ENCODE data around the gene IKZF2.

Gene IKZF2

DNA sequence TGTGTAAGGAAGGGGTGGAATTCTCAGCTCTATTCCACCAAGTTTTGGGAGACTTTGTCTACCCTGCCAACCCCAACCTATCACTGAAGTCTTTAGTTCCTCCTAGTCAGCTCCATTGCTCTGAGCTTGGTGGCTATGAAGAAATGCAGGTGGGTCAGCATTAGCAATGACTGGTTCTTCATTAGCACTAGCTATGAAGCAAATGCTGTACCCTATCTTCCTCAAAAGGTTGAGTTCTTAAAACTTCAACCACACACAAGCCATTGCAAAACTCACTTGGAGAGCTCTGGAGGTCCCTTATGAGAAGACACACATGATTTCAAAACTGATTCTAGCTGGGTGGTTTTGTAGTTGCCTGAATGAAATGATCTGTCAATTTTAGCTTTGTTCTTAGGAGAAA, 193.8 kb downstream of the IKZF2 start:
- no peak for DNase-seq (ENCODE audit: low spot score)

DNA sequence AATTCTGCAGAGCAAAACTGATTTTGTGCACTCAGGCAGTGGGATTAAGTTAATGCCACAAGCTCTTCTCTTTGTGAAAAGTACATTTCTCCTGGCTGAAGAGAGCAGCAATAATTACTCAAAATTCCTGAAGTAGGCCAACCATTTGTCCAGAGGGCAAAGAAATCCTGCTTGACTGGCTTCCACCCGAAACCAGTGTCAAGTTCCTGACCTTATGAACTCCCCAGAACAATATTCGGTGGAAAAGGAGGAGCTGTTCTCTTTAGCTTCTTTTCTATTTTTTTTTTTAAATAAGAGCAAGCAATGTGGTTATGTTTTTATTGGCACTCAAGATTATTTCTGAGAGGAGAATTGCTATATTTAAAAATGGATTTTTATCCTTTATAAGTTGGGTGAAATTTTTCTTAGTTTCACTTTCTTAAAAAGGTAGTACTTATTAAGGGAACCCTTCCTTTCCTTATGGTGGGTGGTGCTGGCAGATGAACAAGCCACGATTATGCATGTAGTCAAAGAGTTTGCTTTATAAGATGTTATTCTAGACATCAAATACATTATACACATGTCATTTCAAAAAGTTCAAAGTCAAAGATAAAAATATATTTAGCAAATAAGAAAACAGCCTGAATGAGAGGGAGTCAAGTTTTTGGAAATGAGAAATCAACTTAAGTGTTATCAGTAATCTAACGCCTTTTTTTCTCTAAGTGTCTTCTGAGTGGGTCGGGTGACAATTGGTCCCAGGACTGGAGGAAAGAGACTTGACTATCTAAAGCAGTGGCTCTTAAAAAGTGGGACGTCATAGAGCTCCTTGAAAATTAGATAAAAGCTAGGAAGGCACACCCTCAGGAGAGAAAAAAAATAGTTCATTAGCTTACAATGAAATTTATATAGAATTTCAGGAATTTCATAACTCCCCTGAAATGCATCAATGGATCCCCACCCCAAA, 194.5 kb downstream of the IKZF2 start:
- no peak for DNase-seq (ENCODE audit: low spot score)

DNA sequence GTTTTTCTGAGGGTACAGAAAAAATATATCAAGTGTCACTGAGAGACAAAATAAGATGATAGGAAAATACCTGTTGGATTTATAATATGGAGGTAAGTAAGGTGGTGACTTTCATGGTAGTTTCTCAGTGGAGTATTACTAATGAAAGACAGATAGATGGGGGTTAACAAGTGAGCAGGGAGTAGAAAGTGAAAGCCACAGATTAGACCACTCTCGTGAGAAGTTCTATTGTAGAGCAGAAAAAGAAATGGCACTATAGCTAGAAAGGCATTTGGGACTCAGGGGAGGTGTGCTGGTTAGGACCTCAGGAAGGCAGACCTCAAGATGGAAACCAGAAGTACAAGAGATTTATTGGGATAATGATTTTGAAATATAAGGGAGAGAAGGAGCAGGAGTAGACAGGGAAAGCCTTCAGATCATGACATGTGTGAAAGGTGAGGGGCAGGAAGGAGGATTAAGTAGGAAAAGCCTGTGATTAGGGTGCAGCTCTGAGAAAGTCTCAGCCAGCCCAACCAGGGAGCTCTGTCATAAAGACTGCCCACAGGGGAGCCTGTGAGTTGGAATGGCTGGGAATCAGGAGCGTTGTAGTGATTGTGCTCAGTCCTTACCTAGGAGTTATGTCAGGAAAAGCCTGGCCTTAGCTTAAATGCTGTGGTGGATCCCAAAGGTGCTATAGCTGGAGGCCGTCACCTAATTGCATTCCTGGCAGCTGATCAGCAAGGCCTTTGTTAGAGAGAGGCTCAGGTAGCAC, 198.1 kb downstream of the IKZF2 start:
- DNase-seq (ENCODE audit: low spot score): no peak

DNA sequence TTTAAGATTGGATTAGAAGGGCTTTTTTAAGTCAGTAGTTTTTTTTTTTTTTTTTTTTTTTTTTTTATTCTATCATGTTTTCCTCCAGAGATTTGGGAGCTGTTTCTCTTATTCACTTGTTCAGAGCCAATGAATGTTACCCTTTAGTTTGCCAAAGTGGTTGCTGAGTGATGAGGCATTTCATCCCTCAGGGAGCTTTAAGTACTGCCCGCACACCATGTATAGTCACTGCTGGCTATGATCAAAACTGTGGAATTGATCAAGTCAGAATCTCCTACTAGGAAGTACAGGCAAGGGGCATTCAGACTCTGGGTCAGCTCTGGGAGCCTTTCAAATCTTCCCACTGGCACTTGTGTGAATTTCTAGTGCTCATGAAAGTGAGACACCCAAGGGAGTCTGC, 201.6 kb downstream of the IKZF2 start:
- no peak for DNase-seq (ENCODE audit: low spot score)

Measured in COLO829 (cell line).